GM18508 (cell line): ENCODE data around the gene SMAD7.

ENCODE experiments used
- ATAC-seq: cut with Tn5 transposase; IDR thresholded peaks from one replicate; pipeline ENCODE4 v1.9.1; 2021; ENCODE audit warnings: moderate number of reproducible peaks; ENCODE audit not compliant: insufficient read depth, unreplicated experiment

SMAD7 gene

DNA sequence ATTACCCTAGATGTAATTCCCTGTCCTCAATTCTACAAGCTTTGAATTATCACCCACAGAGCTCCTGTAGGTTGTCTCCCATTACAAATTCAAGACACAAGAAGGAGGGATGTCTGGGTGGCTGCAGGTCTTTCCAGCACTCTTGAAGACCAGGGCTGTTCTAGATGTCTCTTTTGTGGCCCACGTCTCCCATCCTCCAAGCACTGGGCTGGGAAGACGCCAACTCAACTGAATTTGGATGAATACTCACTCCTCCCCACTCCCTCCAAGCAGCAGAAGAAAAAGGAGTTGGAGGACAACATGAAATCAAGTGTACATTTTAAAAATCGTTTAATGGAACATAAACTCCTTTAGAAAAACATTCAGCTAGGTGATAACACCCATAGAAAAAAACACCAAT, 31.2 kb downstream of the SMAD7 start:
- ATAC-seq, result no peak

DNA sequence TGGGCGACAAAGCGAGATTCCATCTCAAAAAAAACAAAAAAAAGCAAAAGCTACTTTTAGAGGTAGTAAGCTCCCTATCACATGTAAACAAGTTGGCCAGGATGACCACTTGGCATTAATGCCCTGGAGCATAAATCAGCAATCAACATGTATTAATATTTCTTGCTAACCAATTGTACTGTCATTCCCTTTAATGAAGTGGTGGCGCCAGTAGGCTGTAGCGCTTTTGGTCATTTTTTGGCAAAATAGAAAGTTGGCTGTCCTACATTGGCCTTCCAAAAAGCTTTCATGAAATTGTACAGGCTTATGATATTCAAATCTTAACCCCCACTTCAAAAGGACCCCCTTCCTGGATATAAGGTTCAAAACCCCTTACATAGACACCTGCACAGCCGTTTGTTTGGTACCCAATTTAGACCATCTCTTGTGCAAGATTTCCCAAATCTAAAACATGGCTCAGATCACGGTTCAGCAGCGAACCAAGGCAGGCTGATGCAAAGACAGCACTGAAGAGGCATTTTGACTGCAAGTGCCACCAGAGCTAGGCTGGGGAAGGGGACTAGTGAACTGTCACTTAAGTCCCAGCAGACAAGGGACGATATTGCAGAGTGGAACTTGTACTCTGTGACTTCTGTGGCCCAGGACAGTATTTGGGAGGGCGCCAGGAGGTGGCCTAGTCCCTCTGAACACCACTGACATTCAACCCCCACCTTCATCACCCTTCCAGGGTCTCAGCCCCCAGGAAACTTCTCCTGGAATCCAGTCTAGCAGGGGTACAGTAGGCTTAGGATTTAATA, 31.9 kb downstream of the SMAD7 start:
- ATAC-seq, result no peak

DNA sequence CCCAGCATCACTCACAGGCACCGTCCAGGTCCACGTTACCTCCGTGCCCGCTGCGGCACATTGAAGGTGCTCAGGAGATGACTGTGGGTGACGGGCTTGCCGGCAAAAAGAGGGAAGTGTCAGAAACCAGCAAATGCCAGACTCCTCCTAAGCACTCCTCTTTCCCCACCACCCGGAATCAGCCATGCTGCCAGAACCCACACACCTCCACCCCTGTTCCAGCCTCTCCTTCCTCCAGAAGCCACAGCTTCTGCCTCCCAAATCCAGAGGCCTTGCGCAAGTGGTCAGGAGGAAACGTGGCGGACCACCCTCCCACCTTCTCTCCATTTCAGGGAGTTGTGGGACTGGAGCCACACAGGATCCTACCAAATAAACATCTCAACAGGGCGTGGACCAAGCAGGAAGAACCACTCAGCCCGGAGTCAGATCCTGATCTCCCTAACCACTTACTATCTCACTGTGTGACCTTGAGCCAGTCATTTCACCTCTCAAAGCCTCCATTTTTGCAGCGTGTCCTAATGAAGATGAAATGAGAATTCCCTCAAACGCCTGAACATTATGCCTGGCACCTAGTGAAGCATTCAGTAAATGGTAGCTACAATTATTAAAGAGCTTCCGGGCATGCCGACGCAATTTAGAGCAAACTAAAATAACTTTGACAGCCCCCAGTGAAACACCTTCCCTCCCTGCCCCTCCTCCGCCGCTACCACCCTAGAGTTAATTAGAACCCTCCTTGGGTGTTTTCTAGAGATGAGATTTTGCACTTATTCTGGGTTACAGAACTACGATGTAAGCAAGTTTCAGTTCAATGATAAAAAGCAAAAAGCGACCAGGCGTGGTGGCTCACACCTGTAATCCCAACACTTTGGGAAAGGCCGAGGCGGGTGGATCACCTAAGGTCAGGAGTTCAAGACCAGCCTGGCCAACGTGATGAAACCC, 32.9 kb downstream of the SMAD7 start:
- no peak for ATAC-seq

DNA sequence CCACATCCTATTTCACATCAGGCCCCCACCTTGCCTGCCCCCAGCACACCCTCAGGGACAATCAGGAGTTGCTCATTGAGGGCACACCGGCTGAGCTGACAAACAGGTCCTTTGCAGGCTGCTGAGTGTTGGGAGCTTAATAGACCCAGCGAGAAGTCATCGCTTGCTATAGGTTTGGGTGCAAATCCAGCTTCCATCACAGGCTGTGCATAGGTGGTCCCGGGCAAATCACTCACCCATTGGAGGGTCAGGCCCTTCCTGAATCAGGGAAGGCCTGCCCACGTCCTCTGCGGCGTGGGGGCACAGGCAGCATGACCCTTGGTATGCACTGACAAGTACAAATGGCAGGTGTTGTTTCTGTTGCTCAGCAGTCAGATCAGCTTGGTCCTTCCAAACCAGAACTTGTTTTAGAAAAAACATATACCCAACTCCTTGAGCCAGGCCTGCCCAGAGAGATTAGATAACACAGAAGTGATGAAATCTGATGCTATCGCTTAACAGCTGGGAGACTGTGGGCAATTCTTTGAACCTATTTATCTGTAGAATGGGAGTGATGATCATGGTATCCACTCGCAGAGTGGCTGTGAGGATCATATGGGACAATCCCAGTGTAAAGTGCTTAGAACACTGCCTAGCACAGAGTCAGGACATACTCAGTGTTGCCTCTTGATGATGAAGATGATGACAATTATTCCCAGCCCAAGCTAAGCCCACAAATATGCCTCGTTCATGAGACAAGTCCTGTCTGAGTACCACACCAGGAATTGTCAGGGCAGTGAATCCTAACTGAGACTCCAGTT, 34.9 kb downstream of the SMAD7 start:
- no peak for ATAC-seq

DNA sequence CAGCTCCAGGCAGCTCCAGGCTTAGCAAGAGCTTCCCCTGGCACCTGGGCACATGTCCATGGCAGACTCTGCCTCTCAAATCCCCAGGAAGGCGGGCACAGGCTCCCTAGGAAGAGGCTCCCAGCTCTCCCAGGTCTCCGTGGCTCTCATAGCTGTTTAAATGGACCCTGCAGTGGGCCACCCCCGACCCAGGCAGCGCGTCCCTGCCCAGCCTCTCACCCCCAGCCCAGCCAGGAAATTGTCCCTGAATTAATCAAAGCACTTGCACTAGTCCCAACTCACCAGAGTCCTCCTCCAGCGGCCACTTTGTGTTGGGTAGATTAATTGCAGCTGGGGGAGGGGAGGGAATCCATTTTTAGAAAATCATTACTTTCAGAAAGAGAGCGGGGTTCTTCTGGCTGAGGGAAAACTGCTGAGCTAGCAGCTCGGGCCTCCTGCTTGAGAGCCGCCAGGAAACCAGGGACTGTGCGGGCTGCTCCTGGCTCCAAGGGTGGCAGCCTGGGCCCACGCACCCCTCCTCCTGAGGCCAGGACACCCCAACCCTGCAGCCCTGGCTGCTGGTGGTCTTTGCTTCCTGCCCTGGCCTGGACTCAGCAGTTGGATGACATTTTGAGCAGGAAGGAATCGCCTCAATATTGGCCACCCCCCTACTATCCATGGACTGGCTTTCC, 36.0 kb downstream of the SMAD7 start:
- no peak for ATAC-seq

DNA sequence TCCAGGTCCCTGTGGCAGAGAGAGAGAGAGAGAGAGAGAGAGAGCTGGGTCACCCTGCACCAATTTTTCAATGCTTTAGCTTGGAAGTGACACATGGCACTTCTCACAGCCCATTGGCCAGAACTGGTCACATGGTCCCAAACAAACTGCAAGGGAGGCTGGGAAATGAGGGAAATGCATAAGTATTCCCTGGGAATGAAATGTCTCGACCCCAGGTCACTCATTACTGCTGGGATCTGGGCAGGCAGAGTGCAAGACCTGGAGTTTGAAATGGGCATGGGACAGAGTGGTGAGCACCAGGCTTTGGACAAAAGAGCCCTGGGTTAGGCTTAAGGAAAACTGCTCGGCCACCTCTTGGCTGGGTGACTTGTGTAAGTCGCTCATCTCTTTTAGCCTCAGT, 37.0 kb downstream of the SMAD7 start:
- ATAC-seq, result no peak

DNA sequence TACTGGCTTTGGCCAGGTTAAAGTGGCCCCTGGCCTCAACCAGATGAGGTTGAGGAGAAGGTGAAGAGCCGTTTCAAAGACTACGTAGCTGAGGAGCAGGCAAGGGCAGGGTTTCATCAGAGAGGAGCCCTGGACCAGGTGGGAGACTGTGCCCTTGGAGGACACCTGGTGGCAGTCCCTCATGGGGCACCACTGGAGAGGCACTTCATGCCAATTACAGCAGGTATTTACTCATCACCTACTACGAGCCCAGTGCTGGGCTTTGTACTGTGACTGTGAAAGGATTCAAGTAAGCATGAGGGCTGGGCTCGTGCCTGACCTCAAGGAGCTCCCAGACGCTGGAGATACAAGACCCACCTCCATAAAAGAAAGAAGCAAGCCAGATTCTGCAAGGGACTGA, 37.6 kb downstream of the SMAD7 start:
- ATAC-seq, result no peak

DNA sequence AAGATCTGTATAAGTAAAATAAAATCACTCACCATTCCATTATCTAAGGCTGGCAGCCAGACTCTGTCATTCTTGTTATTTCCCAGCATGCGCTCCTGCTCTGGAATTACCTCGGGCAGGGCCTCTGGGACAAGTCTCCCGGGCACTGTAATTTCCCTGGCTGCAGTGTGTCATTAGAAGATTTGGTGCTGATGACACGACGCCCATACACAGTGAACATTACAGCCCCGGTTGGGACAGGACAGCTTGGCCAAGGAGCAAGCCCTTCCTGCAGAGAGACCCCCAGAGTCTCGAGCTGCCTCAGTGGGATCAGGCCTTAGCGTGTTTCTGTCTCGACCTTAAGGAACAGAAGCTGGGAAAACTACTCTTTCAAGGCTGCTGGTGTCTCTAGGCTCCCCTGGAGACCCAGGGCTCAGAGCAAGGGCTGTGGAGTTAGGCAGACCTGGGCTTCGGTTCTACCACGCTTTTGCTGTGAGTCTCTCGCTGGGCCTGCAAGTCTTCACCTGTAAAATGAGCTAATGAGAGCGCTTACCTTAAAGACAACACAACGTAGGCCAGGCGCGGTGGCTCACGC, 39.7 kb downstream of the SMAD7 start:
- no peak for ATAC-seq

DNA sequence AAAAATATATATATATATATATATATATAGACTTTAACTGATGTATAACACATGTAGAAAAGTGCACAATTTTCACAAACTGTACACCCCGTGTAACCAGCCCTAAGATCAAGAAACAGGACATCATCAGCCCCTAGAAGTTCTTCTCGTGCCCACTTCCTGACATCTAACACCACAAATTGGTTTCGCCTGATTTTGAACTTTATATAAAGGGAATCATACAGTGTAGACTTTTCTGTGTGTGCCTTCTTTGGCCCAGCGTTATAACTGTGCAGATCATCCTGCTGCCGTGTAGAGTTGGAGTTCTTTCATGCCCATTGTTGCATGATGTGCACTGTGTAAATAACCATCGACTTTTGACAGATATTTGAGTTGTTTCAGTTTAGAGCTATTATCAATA, 41.0 kb downstream of the SMAD7 start:
- ATAC-seq, result no peak

DNA sequence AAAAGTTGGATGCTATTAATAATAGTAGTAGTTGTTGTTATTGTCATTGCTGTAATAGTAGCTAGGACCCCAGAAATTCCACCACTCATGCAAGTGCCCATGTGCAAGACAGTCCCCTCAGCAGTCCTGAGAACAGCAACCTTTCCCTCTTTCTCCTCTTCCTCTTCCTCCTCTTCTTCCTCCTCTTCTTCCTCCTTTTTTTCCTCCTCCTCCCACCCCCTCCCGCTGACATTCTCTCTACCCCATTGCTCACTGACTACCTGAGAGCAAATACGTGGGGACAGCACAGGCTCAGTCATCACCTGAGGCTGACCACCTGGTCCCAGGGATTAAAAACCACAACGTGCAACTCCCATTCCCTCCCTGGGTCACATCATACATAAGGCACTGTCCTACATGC, 41.8 kb downstream of the SMAD7 start:
- ATAC-seq, result no peak

DNA sequence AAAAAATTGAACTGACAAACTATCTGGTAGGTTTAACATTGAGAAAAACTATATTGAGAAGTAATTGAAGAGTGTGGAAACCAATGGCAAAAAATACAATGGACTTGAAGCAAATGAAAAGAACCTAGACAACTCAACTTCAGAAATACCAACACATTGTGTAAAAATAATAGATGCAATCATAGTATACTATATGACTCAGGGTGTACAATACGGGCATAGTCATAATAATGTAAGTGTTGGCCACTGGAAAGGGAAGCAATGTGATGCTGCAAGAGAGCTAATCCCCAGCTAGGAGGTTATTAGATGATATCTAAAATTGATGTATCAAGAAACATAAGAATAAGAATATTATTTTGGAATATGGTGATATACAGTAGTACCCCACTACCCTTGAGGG, 45.3 kb downstream of the SMAD7 start:
- ATAC-seq, result no peak

DNA sequence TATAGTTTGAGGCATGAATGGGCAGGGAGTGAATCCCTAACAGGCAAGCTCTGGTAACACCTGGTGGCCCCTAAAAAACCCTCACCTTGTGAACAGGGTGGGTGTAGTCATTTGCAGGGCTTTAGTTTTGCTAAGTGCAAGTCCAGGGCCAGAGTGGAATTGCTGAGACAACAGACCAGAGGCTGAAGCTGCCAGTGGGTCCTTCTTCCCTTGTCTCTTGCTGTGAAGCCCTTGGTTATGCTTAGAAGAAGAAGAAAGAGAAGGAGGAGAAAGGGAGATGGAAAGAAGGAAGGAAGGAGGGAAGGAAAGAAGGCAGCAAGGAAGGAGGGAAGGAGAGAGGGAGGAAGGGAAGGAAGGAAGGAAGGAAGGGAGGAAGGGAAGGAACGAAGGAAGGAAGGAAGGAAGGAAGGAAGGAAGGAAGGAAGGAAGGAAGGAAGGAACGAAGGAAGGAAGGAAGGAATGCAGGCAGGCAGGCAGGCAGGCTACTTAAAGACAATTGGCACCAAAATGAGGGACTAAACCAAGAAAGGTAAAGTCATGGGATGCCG, 45.8 kb downstream of the SMAD7 start:
- no peak for ATAC-seq

DNA sequence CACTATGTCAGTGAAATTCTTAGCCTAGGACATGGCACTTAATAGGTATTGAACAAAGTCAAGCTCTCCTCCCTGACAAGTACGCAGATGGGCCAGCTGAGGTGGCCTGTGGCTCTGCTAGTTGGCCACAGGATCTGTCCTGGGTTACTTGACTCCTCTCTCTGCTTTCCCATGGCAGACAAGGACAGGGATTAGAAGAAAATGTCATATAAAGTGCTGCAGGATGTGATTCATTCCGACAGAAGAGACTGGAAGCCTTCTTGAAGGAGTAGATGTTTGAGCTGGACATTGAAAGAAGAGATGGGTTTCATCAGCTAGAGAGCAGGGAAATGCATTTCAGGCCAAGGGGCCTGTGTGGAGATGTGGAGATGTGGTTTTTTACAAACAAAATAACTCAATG, 46.7 kb downstream of the SMAD7 start:
- ATAC-seq, result no peak

DNA sequence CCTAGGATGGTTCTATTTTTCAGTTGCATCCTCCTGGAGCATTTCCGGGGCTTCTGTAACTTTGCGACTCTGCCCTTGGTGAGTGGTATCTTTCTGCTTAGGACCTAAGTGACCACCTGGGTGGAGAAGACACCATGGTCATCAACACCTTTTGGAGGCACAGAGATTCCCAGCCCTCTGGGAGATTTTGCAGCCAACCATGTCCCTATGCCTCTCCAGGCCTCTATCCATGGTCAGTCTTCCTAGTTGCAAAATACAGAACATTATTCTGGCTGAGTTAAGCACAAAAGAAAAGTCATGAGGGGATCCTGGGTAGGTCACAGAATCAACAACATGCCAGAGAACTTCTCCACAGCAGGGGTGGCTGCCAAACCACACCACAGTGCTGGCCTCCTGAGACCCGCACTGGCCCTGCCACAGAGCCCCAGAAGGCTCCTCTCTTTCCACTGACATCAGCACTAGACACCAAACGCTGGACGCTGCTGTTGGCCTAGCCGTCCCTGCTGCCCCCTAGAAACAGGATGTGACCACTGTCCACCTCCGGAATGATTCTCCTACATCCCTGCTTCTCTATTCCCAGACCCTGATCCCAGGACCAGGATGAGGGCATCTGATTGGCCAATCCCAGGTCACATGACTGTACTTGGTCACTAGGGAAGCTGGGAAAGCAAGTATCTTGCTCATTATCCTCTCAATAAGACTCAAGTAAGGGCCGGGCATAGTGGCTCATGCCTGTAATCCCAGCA, 47.7 kb downstream of the SMAD7 start:
- ATAC-seq, result no peak

DNA sequence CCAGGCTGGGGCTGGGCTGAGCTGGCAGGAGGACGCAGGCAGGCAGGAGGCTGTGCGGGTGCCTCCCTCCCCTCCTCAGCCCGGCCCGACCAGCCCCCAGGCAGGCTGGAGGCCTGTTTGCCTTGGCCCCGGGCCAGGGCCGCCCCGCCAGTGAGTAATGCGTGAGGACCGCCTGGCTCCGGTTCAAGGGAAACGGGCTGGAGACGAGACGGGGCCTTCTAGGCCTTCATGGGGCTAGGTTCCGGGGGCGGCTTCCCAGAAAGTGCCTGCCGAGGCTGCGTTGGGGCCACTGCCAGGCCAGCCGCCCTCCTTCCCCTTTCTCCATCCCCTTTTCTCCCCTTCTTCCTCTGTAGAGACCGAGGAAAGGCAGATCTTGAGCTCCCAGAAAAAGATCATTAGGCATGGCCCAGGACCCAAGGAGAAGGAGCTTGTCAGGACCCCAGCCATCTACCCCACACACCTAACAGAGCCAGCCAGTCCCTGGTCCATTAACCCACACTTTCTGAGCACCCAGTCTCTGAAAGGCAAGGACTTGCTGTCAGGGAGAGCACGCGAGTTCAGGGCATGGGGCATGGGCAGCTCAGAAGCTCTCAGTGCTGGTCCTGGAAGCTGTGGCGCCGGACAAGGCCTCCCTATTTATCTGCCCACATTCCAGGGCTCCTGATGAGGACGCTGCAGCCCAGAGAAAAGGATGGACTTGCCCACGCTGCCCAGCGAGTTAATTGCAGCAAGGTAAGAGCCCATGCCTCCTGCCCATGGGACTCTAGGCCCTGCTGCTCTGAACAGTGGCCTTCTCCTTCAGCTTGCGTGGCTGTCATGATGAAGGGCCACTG, 48.5 kb downstream of the SMAD7 start:
- no peak for ATAC-seq

DNA sequence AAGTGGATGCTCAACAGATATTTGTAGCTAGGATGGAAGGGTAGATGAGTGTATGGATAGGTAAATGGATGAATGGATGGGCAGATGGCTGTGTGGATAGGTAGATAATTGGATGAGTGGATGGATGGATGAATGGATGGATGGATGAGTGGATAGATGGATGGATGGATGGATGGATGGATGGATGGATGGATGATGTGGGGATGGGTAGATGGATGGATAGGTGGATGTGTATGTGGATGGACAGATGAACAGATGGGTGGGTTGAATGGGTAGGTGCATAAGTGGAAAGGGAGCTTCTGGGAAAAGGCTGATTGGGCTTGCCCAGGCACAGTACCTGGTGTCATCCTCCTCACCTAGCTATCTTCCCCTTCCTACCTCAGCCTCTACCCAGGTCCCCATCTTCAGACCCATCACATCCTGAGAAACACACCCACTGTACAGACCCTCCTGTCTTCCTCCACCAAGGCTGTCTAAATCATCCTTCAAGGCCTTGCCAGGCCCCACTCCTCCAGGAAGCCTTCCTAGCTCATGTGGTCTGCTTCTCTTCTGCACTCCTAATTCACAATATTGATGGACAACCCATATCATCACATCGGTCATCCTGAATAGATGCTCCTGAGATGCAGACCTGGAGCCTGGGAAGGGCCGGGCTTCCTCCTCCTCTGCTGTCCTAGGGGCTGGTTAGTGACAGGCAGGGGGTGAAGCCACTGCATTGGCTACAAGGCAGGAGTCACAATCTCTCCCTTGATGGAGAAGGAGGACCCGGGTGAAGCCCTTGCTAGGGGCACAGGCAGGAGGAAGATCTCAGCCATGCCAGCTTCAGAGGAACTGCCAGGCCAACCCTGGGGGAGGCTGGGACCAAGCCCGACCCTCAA, 49.4 kb downstream of the SMAD7 start:
- ATAC-seq, result no peak

DNA sequence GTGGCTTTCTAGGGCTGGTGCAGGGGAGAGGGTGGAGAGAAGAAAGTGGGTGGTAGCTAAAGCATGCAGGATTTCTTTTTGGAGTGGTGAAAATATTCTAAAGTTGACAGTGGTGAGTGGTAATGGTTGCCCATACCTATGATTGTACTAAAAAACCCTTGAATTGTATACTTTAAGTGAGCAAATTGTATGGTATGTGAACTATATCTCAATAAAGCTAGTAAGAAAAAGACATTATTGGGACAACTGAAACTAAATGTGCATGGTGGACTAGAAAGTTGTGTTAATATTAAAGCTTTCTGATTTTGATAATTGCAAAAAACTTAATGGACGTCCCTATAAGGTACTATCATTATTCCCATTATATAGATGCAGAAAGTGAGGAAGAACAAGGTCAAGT, 50.3 kb downstream of the SMAD7 start:
- no peak for ATAC-seq
